SHP77 (cell line): ENCODE results near the gene FOXP1.
"Not testable (repeated sequence)": the region's sequence is repeated elsewhere in the genome, so short reads cannot be mapped to it uniquely, and the experiment has no call there.

ENCODE experiments used
- DNase-seq, 2 experiments: peaks; one replicate each; lab custom pipeline; 2025; lab: John Stamatoyannopoulos, UW

Gene FOXP1

DNA sequence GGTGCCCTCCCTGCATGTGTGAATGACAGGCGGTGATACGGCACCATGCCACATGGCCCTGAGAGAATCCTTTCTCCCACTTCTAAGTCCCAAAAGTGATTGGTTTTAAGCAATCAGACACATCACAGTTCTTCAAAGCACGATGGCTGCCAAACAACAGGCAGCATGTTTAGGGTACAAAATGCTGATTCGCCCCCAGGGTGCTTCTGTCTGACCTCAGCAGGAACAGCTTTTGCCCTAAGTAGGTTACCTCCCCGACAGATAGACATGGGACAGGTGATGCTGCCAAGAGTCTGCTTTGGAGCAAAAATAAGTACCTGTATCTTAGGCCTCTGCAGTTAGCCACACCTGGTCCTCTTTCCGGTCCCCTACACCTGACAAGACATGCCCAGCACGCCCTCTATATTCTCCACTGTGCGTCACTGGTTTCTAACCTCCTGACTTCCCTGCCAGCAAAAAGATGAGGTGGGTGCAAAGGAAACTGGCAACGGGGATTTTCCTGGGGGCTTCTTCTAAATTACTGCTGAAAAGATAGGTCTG lies 549.8 kb downstream of the FOXP1 start:
- DNase-seq, result no peak

DNA sequence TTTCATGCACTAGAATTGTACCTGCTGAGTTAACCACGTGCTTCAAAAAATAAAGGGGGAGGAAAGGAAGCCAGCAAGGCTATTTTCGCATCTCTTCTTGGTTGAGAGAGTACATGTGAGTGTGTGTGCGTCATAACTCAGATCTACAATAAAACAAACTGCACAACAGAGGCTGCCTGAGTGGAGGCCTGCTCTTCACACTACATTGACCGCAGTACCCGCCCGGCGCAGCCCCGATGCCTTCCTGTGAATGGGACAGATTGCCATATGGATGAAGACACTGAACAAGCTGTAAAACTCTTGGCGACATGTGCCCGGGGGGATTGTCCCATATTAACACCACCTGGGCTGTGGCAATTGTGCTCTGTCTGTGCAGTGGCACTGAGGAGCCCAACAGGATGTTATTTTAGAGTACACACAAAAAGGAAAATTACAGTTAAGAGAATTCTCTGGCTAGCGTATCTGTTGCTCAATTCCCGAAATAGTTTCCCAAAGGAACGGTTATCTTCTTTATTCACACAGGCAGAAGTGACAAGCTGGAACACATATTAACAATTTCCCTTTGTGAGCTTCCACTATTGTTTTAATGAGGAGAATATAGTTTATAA lies 551.5 kb downstream of the FOXP1 start:
- DNase-seq, result peak in 1 of 2 experiments; percentile 13

DNA sequence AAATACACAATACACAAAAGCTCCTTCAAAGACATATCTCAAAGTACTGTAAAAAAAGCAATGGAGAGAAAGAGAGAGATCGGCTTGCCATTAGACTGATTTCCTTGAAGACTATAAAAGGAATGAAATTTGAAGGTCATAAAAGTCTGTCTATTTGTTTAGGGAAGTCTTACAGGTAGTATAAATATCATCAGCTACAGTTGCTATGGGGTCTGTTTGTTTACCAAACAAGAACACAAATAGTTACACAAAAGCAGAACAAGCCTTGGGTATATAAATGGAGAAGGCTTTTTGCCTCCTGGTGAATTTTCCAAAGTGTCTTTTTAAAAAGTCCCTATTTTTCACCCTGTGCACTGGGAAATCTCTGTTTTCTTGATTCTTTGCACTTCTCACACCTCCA lies 552.3 kb downstream of the FOXP1 start:
- DNase-seq, result no peak

DNA sequence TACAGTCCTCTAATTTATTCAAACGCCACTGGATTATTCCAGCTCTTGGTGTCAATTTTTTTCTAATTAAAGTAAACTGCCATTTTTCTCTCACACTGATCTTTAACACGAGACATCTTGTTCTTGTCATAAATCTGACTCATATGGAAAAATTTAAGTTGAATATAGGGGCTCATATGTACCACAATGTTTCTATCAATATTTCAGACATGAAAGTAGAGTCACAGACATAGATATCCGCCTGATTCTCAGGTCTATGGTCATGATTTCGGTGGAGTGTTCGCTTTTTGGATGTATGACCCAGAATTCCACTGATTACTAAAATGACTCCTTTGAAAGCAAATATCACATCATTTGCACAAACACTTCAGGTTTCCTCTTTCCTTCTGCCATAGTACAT lies 552.8 kb downstream of the FOXP1 start:
- DNase-seq, result no peak

DNA sequence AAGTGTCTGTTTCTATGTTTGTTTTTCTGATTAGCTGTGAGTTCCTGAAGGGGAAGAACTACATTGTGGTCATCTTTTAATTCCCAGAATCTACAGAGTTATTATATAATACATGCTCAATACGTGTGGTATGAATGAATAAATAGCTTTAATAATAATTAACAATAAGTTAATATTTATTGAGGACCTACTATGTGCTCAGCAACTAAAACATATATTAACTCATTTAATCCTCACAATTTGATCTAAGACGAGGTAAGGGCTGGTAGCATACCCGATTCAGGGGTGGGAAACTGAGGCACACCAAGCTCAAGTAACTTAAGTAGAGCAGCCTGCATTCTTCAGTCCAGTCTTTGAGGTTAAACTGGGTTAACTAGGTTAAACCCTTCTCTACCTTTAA lies 553.8 kb downstream of the FOXP1 start:
- DNase-seq, result no peak

DNA sequence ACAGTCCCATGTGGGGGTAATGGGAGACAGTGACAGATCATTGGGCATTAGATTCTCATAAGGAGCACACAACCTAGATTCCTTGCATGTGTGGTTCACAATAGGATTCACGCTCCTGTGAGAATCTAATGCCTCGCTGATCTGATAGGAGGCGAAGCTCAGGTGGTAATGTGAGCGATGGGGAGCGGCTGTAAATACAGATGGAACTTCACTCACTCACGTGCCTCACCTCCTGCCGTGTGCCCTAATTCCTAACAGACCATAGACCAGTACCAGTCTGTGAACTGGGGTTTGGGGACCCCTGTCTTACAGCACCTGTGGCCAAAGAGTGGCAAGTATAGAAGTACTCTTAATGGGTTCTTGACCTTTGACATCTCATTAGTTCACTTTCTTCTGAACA lies 554.7 kb downstream of the FOXP1 start:
- DNase-seq, result no peak

DNA sequence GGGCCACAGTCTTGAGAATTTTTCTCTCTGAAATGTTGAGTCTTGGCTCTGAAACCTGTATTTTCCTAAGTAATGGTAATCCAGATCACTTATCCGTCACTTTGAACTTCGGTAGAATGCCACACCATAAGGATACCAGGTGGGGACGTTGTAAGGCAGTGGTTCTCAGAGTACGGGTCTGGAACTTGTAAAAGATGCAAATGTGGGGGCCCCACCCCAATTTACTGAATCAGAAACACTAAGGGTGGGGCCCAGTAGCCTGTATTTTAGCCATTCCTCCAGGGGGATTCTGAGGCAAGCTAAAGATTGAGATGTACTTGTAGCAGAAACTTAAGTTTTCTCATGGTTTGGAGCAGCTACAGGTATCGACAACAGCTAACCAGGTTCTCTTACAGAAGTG lies 555.3 kb downstream of the FOXP1 start:
- no peak for DNase-seq

DNA sequence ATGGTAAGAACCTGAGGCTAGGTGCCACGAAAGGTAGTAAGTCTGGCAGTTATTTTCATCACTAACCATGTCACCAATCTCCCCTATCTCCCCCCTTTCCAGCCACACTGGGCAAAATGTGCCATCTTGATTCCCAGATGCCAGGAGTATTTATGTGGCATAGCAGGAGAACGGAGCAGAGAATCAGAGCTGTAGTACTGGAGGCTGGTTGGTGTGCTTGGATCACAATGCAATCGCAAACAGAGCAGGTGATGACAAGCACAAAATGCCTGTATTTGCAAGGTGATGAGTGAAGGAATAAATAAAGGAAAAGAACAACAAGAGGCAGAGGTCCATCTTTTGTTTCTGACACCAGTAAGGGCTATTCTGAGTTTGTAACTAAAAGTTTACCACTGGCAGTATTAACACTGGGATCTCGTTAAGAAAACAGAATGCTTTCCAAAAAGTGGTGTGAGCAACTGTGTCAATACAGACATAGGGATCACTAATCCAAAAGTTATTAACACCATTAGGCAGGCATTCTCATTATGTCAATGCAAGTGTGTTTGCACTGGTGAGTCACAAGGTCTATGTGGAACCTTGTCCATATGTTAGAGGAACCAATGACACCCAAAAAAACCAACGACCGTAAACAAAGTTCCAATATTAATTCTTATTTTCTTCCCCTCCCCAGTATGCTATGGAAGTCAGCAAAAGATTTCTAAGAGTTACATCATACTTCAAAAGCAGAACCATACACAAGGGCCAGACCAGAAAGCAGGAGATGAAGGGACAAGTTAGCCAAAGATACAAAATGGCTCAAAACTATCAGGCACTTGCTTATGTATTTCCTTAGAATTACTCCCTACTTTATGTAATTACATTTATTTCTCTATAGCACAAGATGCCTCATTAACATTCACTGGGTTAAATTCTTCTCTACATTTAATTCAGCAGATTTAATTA lies 556.6 kb downstream of the FOXP1 start:
- DNase-seq, result peak; percentile 26 to 27

DNA sequence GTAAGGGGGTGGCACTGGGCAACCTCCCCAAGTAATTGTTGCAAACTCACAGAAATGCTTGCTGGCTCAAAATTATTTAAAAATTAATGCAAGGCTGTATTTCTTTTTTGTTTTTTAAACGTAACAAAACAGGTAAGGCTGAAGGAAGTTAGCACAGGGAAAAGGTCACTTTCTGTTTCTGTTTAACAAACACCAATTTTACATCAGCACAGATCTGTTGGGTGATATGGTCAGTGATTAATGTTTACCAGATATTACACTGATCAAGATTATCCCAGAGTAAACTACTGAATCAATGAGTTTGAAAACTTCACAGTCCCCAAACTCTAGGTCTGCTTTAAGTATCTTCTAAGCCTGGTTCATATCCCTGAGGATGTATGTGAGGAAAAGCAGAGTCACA lies 558.0 kb downstream of the FOXP1 start:
- no peak for DNase-seq

DNA sequence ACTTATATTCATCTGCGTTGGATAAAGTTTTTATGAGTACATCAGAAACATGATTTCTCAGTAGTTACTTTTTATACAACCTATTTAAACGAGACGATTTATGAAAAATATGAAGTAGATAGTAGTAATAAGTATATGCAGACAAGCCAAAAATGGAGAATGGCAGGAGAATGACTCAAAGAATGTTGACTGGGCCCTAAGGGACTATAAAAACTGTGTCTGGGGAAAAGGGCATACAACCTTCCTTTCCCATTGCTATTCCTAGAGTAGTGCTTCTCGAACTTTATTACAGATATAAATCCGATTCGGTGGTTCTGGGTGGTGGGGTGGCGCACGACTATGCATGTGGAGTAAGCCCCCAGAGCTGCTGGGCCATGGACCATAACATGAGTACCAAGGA lies 558.5 kb downstream of the FOXP1 start:
- DNase-seq, result no peak

DNA sequence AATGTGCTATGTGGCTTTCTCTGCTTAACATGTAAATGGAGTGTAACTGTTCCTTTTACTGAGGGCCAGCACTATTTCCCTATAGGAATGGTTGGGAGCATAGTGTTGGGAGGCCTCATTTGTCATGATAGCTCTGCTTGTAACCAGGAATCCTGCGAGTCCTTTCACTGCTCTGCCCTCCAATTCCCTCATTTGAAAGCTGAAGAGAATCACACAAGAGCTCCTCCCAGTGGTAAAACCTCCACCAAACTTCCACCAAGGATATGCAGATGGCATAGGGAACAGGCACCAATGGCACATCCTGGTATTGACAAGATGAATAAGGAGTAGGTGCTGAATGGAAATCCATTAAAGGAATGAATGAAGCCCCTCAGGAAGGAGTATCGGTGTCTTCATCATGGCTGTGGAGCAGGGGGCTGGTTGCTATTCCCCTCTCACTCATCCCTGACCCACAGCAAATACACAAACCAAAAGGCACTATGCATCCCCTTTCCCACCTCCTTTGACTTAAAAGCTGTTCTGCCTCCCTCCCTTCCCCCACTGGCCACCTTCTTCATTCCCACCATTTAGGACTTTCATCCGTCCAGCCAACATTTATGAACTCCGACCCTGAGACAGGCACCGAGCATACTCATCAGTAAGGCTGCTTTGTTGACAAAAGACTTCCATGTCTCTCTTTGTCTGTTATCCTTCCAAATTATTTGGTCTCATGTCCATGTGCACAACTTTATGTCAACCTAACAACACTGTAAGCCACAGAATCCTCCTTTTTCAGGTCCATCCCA lies 560.8 kb downstream of the FOXP1 start:
- no peak for DNase-seq

DNA sequence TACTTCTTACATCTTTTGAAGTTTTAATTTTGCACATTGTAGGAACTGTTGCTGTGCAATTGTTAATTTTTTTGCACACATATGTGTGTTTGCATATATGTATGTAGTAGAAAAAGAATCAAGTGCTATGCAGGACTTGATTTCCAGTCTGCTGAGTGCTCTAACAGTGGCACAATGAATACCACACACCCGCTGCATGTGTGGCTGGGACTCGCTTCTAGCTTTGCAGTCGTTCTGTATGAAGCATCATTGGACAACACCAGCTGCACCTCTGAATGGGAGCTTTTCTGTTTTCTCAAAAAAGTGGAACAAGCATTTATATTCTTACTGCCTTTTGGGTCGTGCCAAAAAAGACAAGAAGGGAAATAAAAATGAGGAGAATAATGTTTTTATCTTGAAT lies 564.7 kb downstream of the FOXP1 start:
- DNase-seq, result no peak

DNA sequence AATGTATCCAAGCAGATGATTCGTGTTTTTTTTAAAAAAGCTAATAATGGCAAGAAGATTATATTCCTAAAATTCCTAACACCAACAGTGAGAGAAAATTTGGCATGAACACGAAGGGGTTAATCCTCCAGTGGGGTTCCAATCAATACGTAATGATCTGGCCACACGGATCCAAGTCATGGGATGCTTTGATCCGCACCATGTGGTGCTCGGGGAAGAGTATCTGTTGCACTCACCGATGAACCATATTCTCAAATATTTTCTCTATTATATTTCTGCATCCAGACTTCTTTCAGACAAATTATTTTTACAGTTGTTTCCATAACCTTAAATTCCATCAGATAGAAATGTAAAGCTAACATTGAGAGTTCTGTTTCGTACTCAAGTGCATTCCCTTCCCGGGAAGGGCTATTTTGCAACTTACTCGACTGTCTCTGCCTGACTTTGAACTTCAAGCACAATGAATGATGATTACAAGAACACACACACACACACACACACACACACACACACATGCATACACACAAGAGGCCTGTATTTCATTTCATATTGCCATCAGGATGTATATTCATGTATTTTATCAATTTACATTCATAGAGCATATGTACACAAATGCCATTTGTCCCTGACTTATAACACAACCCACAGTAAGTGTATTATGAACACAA lies 567.2 kb downstream of the FOXP1 start:
- DNase-seq, result no peak

DNA sequence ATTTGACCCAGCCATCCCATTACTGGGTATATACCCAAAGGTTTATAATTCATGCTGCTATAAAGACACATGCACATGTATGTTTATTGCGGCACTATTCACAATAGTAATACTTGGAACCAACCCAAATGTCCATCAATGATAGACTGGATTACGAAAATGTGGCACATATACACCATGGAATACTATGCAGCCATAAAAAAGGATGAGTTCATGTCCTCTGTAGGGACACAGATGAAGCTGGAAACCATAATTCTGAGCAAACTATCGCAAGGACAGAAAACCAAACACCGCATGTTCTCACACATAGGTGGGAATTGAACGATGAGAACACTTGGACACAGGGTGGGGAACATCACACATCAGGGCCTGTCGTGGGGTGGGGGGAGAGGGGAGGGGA lies 568.9 kb downstream of the FOXP1 start:
- DNase-seq, result not testable (repeated sequence)

DNA sequence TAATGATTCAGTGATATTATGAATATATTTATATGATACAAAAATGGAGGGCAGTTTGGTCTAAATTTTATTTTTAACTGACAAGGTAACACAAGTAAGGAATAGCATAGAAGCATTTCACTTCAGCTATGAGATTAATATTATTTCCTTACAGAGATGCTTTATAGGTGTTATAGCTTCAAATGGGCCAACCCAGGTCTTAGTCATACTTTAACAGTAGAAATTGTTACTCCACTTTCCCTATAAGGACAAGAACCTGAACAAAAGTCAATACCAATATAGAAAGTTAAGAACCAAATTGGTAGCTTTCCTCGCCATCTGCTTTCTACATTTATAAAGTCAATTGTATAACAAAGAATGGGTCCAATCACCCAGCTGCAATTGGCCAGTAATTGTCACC lies 570.6 kb downstream of the FOXP1 start:
- DNase-seq, result no peak

DNA sequence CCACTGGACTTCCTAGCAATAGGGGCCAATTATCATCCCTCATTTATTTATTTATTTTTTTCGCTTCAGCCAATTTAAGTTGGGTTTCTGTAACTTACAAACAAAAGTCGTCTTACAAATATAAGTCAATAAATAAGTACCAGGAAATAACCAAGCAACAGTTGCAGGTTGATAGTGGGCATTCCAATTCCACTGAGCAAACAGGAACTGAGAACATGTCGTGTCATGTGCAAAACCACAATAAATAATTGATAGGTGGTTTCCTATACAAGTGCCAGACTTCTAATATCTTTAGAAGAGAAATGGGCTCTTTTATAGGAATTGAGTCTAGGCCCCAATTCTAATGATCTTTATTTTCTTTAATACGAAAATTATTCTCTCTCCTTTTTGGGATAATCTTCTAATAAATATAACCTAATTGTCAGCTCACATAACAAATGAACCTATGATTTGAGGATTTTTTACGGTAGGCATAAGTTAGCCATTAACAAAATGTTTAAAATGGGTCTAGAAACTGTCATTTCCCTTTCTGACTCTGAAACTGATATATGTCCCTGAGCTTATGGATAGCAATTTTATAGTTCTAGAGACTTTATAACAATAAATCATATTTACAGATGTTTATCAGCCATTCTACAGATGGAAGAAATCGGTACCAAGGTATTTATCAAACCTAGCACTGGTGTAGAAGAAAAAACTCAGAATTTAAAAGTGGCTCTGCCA lies 571.8 kb downstream of the FOXP1 start:
- no peak for DNase-seq

DNA sequence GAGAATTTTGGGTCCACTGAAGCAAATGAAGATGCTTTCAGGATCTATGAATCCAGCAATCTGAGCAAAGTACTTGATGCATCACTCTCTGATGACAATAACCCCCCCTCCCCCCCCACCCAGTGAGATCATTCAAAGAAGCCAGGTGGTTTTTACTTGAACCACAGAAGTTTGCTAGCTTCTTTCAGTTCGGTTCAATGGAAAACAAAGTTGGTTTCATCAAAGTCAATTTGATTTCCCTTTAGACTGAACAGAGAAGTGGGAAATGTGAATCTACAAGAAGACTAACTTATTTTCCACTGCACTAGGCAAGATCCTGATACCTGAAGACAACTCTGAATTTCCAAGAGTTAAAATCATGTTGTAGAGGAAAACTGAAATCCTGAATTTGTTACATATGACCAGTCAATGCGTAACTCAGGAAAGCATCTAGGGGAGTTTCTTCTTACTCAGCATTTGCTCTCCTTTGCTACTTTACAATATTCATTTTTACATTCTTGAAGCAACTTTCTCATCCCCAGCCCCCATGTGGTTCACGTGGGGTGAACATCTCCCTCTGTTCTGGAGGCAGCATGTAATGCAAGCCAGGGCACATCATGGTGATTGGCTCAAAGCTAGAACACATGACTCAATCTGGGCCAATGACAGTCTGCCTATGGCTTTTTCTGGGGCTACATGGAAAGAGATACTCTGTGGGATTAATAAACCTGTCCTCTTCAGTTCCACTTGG lies 572.6 kb downstream of the FOXP1 start:
- no peak for DNase-seq

DNA sequence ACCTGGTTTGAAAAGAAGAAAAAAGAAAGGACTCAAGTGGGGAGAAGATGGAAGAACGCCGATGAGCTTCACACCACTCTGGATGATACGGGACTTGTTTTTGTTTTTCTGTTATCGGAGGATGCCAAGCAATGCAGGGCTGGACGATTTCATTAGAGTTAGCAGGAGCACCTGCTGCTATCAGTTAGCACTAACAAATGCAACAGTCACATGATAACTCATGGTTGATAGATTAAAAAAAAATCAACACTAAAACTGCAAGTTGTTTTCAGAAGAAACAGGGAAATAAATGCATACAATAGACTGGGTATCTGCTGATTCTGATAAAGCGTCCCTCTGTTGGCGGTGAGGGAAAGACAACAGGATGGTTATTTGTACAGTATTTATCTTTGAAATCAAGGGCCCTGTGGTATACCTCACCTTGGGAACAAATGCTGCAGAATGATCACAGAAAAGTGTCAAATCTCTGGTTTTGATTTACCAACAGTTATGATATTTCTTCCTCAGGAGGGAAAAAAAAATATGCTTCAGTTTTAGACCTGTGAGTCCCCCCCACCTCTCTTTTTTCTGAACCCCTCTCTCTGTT lies 575.1 kb downstream of the FOXP1 start:
- DNase-seq, result no peak

DNA sequence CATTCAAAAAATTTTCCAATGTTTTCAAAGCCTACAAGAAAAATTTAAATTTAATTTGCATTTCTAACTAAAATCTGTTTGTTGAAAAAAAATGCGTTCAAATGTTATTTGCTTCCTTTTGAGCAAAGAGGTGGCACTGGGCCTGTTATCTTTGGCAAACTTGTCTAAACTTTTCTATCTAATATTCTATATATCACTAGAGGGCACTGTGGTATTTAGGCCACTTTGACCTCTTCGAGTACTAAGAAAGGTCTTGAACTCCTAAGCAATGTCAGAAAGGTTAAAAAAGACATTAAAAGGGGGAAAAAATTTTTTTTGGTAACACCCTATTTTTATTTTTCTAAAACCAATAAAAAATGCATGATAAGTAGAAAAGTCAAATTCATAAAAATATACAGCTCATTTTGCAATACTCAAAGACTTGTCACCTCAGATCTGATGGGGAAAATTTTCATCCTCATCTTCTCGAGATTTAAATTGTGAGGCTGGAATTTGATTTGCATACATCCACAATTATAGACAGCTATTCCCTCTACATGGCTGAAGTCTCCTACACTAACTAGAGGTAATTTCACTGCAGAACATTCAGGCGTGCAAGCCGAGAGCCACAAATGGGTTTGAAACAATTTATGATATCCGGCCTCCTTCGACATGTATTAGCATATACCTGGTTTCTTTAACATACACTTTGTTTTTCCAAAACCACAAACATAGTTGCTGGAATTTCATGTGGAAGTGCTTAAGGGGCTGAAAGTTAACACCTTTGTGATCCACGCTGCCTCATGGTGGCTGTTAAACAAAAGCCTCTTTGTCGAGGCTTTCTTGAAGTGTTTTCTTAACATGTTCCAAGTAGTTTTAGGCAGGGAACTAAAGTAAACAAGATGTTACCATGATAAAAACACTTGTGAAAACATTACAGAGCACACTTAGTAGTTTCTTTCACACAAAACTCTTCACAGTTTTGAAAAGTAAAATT lies 576.4 kb downstream of the FOXP1 start:
- peak in 1 of 2 experiments; percentile 36 for DNase-seq
